Muscle of back (tissue), 11 donors: Measurements from ENCODE around the gene GDPD2. TPM values are rescaled to one million over a fixed set of nuclear protein-coding genes. Genes with fewer than 3 reads are reported as not detected.

Experiments
- DNase-seq, 3 donors: peaks; one replicate each; pipeline versions ENCODE4 v3.0.0 to v3.0.0-alpha.2; 2013
- polyA plus RNA-seq, 10 donors: library from polyadenylated mRNA; unstranded; fragments of 120-200 nt; gene quantifications; one replicate each; pipeline ENCODE4 v1.2.1, GENCODE V29; 2013; ENCODE audit not compliant: insufficient read length in 10 of 10

Gene GDPD2
- polyA plus RNA-seq, 10 donors, result 0.39 to 0.88 (median 0.47) TPM

- DNase-seq, result no peak
Measured at GRCh38 chrX:70470850-70471289, 47.8 kb downstream of the GDPD2 start.

GRCh38 chrX:70476166-70476933 lies 53.2 kb downstream of the GDPD2 start:
- DNase-seq, result no peak

DNA sequence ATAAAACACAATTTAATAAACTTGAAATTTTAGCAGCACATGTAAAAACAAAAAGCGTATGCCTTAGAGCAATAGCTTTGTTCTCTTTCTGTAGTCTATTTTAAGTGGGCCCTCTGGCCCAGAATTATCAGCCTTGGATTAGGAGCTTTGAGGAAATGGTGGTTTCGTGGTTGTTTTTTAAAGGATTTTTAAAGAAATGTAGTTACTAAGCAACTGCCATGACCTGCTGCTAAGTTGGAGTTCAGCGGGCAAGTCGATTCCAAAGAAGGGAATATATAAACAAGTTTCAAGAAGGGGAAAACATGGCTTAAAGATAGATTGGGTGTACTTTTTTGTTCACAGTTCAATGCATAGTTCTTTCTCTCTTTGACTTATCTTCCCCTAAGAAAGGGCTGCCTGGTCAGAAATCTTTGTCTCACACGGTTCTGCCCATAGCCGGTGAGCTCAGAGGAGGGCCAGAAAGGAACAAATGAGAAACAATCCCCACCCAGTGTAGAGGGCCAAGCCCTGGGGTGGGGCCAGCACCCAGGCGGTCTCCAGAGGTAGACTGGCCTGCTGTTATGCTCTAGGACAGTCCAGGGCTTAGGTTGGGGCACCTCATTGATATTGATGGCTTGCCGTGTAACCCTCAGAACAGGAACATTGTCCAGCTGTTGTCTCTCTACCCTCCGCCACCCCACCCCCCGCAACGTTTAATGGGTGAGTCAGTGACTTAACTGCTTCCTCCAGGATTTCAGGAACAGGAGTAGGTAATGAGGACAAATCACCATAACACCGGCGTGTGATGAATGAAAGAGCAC lies 54.0 kb downstream of the GDPD2 start:
- DNase-seq, result no peak

DNA sequence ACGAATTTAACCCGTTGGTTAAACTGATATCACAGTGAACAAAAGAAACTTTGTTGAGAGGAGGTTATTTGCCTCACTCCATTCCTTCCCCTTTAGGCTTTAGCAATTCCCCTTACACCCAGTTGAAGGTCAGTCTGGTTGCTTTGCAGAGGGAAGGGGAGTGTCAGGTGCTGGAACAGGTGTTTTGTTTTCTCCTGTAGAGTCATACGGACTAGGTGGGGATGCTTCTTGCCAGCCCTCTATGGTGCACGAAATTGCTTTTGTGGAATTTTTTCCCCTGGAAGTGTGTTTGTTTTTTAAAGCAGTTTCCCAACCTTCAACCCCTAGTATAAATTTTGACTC lies 54.6 kb downstream of the GDPD2 start:
- no peak for DNase-seq

GRCh38 chrX:70478526-70479245 lies 55.6 kb downstream of the GDPD2 start:
- DNase-seq, result peak in 1 of 3 donors; percentile 31

- peak in 1 of 3 donors; percentile 36 for DNase-seq
Measured at GRCh38 chrX:70479247-70479921, 56.3 kb downstream of the GDPD2 start.

DNA sequence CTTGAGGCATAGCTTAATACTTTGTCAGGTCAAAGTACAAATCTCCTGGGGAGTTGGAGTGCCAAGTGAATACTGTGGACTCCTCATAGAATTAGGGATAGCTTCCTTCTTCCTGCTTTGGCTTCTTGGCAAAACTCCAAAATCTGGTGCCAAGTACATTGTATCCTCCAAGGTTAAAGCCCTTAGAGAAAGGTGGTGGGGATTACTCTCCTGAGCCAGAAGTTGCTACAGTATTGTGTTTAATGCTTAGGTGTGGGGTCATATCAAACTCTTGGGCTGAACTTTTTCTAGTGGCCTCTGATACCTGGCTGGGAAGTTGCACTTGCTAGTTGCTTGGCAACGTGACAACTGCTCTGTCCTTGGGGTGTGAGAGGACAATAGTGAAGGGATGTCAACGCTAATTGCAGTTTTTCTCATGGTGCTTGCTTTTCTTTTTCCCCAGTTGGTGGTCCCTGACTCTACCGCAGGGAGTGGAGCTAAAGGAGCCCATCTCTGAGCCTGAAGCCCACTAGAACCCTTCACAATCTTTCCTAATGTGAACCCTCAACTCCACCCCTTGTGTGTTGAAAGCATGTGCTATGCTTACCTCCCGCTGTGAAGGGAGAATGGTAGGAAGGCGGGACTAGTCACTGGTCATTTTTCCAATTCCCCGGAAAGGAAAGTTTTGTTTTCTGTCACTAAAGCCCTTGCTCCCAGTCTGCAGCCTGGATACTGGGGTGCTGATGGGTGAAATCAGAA lies 57.0 kb downstream of the GDPD2 start:
- DNase-seq, result no peak

- DNase-seq, result no peak
Measured at GRCh38 chrX:70480660-70481018, 57.5 kb downstream of the GDPD2 start.

- no peak for DNase-seq
Measured at GRCh38 chrX:70481471-70482270, 58.6 kb downstream of the GDPD2 start.

GRCh38 chrX:70482300-70482699 lies 59.2 kb downstream of the GDPD2 start:
- no peak for DNase-seq

Other genes with a start within 250 kb of the GDPD2 start
- gene DGAT2L6, start 245.8 kb upstream of the GDPD2 start, polyA plus RNA-seq, result not detected
- not detected for gene AWAT1, start 188.7 kb upstream of the GDPD2 start, polyA plus RNA-seq
- under 1 TPM in 7 of 10 donors, not detected in 3; 0.13 to 0.33 (median 0.21) TPM for gene P2RY4, start 163.1 kb upstream of the GDPD2 start, polyA plus RNA-seq
- gene ARR3, start 155.0 kb upstream of the GDPD2 start, polyA plus RNA-seq, result under 1 TPM in 8 of 10 donors, not detected in 2; 0.09 to 0.62 (median 0.40) TPM
- under 1 TPM; 0.30 to 0.83 (median 0.42) TPM for gene RAB41, start 141.1 kb upstream of the GDPD2 start, polyA plus RNA-seq
- gene PDZD11, start 133.4 kb upstream of the GDPD2 start, polyA plus RNA-seq, result 10 to 100 TPM; 33.1 to 44.3 (median 39.6) TPM
- 10 to 100 TPM in 1 of 10 donors, 1 to 10 TPM in 9; 5.2 to 13.3 (median 7.9) TPM for gene KIF4A, start 133.2 kb upstream of the GDPD2 start, polyA plus RNA-seq
- 10 to 100 TPM in 2 of 10 donors, 1 to 10 TPM in 8; 5.6 to 11.2 (median 6.9) TPM for gene DLG3, start 21.5 kb downstream of the GDPD2 start, polyA plus RNA-seq